GM03348 (cell line): Measurements from ENCODE around the gene BCAP31.

ENCODE experiments used
- DNase-seq: peaks from one replicate; pipeline ENCODE4 v3.0.0; 2012; ENCODE audit warnings: low spot score

The BCAP31 gene

DNA sequence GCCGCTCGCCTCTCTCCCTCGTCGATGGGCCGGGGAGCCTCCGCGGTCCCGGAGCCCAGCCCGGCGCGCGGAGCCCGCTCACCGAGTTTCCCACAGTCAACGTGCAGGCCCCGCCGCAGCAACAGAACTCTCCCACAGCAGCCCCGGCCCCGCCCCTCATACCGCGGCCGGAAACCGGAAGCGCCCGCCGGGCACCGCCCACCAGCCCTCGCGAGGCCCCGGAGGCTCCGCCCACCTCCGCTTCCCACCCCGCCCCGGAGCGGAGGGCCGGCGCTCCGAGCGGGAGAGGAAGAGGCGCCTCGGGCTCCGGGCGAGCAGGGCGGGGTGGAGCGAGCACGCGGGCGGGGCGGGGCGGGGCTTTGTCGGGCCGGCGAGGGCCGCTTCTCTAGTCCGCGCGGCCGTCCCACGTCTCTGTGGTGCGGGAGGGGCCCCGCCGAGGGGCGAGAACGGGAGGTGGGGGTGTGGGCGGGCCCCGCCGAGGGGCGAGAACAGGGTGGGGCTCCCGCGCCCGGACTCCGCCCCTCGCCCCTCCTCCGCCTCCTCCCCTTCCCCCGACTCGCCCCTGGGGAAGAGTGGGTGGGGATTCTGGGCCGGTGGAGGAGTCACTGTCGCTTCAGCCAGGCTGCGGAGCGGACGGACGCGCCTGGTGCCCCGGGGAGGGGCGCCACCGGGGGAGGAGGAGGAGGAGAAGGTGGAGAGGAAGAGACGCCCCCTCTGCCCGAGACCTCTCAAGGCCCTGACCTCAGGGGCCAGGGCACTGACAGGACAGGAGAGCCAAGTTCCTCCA, at the start of gene BCAP31, which contains the start of gene ABCD1:
Gene BCAP31 (minus strand): TSS at position 136 of the 787 bp plus-strand sequence. CDS start 1,143 bp downstream, outside the sequence.
Gene ABCD1 (plus strand): TSS at position 605 of the 787 bp plus-strand sequence. CDS start 411 bp downstream, outside the sequence.
- DNase-seq: peak; percentile 97

- no peak for DNase-seq
These were observed 49.0 kb upstream of the BCAP31 start for GRCh38 chrX:153773218-153773611.

GRCh38 chrX:153772316-153773217, 48.4 kb upstream of the BCAP31 start:
- DNase-seq: no peak

- DNase-seq: no peak
These were observed 47.5 kb upstream of the BCAP31 start for GRCh38 chrX:153771415-153772315.

- no peak for DNase-seq
These were observed 46.6 kb upstream of the BCAP31 start for GRCh38 chrX:153770601-153771414.

DNA sequence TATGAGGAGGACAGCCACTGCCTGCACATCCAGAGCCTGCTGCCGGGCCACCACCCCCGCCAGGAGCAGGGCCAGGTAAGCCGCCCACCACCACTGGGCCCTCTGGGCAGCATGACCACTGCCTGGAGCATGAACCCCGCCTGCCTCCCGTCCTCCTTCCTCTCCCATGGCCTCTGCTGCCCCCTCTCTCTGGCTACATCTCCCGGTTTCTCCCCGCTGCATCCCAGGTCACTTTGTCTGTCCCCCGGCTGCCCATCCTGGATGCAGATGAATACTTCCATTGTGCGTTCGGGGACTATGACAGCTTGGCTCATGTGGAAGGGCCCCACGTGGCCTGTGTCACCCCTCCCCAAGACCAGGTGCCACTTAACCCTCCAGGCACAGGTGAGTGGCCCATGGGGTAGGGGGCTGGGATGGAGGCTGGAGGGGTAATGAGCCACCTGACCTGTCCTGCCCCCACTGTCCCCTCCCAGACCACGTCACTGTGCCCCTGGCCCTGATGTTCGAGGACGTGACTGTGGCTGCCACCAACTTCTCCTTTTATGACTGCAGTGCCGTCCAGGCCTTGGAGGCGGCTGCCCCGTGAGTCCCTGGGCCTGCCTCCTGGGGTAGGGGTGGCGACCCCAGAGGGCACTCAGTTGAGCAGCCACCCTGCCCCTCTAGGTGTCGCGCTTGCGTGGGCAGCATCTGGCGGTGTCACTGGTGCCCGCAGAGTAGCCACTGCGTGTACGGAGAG, 45.8 kb upstream of the BCAP31 start:
- no peak for DNase-seq

- no peak for DNase-seq
These were observed 45.1 kb upstream of the BCAP31 start for GRCh38 chrX:153769158-153769864.

- DNase-seq: no peak
These were observed 44.3 kb upstream of the BCAP31 start for GRCh38 chrX:153768311-153769157.

DNA sequence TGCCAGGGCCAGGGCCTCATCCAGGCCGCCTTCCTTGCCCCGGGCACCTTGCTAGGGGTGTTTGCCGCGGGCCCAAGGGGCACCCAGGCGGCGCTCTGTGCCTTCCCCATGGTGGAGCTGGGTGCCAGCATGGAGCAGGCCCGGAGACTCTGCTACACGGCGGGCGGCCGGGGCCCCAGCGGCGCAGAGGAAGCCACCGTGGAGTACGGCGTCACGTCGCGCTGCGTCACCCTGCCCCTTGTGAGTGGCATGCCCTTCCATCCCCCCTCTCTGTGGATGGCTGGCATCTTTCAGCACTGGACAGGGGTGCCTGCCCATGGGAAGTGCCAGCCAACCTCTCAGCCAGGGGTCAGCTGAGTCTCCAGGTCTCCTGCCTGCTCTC, 43.5 kb upstream of the BCAP31 start:
- DNase-seq: no peak

DNA sequence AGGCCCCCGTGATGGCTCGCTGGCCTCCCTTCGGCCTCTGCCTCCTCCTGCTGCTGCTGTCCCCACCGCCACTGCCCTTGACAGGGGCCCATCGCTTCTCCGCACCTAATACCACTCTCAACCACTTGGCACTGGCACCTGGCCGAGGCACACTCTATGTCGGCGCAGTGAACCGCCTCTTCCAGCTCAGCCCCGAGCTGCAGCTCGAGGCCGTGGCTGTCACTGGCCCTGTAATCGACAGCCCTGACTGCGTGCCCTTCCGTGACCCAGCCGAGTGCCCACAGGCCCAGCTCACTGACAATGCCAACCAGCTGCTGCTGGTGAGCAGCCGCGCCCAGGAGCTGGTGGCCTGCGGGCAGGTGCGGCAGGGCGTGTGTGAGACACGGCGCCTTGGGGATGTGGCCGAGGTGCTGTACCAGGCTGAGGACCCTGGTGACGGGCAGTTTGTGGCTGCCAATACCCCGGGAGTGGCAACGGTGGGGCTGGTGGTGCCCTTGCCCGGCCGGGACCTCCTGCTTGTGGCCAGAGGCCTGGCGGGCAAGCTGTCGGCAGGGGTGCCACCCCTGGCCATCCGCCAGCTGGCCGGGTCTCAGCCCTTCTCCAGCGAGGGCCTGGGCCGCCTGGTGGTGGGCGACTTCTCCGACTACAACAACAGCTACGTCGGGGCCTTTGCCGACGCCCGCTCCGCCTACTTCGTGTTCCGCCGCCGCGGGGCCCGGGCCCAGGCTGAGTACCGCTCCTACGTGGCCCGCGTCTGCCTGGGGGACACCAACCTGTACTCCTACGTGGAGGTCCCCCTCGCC, 42.9 kb upstream of the BCAP31 start:
- no peak for DNase-seq

DNA sequence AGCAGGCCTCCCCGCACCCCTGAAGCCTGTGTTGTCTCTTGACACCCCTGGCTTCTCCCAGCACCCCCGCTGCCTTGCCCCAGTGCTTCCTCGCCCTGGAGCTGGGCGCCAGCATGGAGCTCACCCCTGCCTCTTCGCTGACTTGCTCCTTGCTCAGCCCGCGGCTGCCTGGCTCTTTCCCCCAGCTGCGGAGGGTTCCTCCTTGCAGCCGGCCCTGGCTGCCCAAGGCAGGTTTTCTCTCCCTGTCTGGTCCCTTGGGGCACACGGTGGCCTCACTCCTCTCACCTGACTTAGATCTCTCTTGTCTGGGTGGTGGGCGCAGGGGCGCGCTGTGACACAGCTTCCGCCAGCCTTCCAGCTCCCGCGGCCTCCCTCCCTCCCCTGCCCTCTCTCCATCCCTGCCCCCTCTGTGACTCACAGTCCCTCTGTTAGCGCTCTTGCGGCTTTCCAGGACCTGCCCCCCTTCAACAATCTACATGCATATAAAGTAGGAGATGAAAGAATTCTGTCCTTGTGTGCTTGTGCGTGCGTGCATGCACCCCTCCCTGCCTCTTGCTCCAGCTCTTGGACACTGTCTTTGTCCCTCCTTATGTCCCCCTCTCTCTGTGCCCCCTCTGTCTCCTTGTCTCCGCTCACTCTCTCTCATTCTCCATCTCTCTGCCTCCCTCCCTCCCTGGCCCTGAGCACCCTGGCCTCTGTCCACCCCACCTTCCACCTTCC, 42.1 kb upstream of the BCAP31 start:
- DNase-seq: peak; percentile 83

DNA sequence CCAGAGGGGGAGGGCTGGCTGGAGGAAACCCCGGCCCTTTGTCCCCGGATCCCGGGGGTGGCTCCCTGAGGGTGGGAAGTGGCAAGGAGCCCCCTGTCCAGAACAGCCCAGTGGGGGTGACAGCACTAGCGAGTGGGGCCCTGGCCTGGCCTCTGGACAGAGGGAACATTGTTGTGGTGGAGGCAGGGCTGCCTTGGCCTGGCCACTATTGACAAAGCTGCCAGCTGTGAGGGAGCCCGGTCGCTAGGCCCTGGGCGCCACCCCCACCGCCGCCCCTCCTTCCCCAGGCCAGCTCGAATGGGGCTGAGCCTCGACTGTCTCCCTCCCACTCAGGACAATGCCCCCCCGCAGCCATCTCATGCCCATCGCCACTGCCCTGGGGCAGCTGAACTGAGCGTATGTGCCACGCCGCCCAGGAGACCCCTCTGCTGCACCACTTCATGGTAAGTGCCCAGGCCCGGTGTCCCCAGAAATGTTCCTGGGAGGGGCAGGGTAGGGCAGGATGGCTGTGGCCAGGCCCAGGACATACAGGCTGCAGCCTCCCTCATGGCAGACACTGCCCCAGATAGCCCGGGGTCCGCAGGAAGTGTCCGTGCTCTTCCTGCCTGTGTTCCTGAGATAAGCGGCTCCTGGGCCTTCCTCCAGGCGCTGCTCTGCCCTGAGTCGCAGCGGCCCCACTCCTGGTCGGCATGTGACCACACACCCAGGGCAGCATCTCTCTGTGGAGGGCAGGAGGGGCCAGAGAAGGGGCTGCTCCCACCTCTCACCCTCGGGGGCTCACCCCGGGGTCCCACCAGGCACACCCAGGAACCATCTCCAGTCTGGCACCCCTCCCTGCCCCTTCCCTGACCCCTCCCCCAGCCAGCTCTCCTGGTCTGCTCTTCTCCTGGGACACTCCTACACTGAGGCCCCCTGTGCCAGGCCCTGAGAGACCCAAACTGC, 41.2 kb upstream of the BCAP31 start:
- DNase-seq: no peak

DNA sequence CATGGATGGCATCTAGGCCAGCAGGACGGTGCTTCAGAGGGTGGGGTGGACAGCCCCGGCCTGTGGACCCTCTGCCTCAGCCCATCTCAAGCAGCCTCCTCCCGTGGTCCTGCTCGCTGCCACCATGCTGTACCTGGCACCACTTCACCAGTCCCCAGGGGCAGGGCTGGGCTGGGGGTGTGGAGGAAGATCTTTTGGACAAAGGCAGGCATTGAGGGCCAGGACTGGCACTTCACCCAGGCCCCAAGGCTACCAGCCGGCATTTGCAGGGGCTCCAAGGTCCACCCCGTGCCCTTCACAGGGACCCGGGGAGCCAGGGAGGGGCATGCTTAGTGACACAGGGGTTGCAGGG, 40.6 kb upstream of the BCAP31 start:
- DNase-seq: no peak

GRCh38 chrX:153763989-153764755, 40.0 kb upstream of the BCAP31 start, which contains the start of gene PLXNB3:
PLXNB3 (plus strand) TSS chrX:153764249; CDS start chrX:153765536, 1,287 bp downstream.
- DNase-seq: peak; percentile 92

DNA sequence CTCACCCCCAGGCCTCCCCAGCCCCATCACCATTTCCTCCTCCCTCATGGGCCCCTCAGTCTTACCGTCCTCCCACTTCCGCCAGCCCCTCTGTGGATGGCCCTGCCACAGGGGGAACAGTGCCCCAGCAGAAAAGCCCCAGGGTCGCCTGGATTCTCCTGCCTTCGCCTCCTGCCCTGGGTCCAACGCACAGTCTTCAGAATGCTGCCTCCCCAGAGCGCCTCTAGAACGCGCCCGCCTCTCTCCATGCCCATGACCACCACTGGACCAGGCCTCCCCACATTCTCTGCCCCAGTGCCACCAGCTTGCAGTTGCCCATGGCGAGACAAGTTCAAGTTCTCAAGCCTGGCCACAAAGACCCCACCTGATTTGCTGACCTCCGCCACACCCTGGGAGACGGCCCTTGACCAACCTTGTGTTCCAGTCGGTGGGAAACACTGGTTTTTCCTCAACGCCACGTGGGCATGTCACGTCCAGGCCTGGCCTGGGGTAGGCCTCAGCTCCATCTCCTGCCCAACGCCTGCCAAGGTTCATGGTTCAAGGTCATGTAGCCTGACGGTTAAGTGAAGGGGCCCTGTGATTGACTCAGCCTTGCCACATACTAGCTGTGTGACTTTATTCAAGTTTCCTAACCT, 39.2 kb upstream of the BCAP31 start:
- DNase-seq: no peak
